ENCODE data around the gene KRTAP4-2.
A peak's percentile ranks its signal among the peaks of the same experiment; 100 is the strongest.
"Not testable (repeated sequence)": the region's sequence is repeated elsewhere in the genome, so short reads cannot be mapped to it uniquely, and the experiment has no call there.

KRTAP4-2 gene

GRCh38 chr17:41177727-41178271, at the start of gene KRTAP4-2:
TSS of gene KRTAP4-2 (minus strand) at chr17:41178221. CDS start at chr17:41178164, 57 bp downstream.
- DNase-seq, result no peak

GRCh38 chr17:41226598-41227095, 48.6 kb upstream of the KRTAP4-2 start, which contains the start of gene KRTAP9-2:
TSS of gene KRTAP9-2 (plus strand) at chr17:41226648. CDS start at chr17:41226655, 7 bp downstream.
- DNase-seq, result not testable (repeated sequence)

DNA sequence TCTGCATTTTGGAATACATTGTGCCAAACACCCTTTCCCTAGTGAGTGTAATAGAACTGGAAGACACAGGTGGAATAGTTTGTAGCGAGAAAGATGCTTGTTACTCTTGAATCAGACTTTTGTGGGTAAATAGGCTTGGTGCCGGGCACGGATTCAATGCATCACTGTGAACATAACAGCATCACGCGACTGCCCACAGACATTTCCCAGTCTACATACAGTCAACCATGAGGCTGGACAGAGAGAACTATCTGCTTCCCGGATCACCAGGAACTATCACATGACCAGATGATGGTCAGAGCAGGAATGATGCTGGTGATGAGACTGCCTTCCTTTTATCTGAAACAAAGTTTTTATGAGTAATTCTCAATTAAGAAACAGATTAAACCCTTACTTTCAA, 48.0 kb upstream of the KRTAP4-2 start:
- DNase-seq, result no peak

DNA sequence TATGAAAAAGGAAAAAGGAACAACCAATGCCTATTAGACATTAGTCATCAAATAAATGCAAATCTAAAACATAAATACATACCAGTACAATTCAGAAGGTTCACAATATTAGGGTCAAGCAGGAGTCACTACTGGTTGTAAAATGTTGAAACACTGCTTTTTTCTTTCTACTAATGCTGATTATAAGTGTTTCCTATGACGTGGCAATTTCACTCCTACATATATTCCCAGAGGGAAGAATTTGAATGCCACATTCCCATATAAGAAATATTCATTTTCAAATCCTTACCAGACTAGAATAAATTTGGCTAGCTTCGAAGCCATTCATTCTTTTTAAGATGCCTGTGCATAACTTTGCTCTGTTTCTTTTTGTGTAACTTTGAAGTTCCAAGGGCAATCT, 45.8 kb upstream of the KRTAP4-2 start:
- DNase-seq, result no peak

DNA sequence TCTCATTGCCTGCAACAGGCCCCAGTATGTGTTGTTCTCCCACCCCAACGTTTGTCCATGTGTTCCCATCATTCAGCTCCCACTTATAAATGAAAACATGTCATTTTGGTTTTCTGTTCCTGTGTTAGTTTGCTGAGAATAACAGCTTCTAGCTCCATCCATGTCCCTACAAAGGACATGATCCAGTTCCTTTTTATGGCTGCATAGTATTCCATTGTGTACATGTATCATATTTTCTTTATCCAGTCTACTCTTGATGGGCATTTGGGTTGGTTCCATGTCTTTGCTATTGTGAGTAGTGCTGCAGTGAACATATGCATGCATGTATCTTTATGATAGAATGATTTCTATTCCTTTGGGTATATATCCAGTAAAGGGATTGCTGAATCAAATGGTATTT, 37.7 kb upstream of the KRTAP4-2 start:
- DNase-seq, result no peak

DNA sequence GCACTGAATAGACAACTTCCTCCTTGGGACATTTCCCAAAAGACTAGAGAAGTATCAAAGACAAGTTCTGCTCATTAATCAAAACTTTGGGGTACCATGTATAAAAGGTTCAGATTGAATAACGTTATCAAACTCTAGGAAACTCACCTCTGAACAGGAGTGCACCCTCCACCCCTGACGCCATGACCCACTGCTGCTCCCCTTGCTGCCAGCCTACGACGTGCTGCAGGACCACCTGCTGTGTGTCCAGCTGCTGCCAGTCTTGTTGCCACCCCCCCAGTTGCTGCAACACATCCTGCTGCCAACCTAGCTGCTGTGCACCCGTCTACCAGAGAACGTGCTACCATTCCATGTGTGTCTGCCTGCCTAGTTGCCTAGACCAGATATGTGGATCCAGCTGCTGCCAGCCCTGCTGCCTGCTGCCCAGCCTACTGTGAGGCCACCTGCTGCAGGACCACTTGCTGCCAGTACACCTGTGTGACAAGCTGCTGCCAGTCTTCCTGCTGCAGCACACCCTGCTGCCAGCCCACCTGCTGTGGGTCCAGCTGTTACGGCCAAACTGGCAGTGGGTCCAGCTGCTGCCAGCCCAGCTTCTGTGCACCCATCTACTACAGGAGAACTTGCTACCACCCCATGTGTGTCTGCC, 34.6 kb upstream of the KRTAP4-2 start:
- peak; percentile 67 for DNase-seq

- DNase-seq, result peak; percentile 79
Observed at GRCh38 chr17:41211845-41212466, 33.9 kb upstream of the KRTAP4-2 start.

DNA sequence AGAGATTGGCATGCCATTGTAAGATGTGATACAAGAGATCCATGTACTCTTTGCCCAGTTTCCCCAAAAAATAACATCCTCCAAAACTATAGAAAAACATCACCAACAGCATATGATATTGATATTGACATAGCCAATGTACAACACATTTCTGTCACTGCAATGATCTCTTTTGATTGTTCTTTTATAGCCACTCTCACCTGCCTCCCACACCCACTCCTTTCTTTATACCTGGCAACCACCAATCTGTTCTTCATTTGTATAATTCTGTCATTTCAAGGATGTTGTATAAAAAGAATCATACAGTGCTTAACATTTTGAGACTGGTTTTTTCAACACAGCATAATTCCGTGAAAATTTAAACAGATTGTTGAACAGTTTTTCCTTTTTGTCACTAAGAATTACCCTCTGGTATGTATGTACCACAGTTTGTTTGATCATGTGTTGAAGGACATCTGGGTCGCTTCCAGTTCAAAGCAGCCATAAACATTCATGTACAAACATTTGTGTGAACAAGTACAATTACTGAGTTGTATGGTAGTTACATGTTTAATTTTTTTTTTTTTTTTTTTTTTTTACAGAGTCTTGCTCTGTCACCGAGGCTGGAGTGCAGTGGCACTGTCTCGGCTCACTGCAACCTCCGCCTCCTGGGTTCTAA, 21.5 kb upstream of the KRTAP4-2 start:
- DNase-seq, result peak; percentile 57

GRCh38 chr17:41196068-41196467, 18.0 kb upstream of the KRTAP4-2 start:
- DNase-seq, result no peak

DNA sequence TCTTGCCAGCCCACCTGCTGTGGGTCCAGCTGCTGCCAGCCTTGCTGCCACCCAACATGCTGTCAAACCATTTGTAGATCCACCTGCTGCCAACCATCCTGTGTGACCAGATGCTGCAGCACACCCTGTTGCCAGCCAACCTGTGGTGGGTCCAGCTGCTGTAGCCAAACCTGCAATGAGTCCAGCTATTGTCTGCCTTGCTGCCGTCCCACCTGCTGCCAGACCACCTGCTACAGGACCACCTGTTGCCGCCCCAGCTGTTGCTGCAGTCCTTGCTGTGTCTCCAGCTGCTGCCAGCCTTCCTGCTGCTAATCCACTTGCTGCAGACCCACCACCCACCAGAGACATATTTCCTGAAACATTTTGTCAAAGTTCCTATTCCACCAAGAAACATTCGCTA, 12.3 kb upstream of the KRTAP4-2 start:
- DNase-seq, result peak; percentile 4

DNA sequence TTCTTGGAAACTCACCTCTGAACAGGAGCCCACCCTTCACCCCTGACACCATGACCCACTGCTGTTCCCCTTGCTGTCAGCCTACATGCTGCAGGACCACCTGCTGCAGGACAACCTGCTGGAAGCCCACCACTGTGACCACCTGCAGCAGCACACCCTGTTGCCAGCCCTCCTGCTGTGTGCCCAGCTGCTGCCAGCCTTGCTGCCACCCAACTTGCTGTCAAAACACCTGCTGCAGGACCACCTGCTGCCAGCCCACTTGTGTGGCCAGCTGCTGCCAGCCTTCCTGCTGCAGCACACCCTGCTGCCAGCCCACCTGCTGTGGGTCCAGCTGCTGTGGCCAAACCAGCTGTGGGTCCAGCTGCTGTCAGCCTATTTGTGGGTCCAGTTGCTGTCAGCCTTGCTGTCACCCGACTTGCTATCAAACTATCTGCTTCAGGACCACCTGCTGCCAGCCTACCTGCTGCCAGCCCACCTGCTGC, 11.9 kb upstream of the KRTAP4-2 start, which contains the start of gene KRTAP9-1:
KRTAP9-1 (plus strand) TSS at position 51 of the 482 bp plus-strand sequence; CDS start at position 51, 0 bp downstream.
- not testable (repeated sequence) for DNase-seq

DNA sequence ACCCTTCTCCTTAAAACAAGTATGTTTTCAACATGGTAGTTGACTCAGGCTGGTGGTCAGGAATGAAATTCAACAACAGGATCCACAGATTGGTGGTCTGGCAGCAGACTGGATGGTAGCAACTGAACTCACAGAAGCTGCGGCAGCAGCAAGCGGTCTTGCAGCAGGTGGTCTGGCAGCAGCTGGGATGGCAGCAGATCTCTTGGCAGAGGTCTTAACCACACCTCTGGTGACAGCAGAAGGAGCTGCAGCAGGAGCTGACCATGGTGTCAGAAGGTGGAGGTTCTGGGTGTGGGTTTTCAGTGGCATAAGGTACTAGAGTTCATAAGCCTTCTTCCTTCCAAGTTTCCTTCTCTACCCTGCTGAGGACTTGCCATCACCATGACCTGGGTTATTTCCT, 8.9 kb upstream of the KRTAP4-2 start:
- no peak for DNase-seq

DNA sequence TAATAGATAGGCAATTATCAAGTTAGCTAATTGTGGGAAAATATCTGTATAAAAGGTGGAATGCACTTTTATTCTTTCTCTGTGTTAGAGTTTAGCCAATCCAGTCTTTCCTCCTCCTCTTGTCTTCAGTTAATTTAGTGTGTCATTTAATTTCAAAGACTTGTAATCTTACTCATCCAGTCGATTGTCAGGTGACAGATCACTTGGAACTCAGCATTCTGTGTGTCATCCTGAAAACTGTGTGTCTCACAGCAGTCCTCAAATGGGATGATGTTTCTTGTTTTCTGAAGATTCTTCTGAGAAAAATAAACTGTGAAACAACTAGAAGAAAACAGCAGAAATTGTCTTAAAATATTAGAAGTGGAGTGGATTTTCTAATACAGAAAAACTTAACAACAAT, 7.0 kb upstream of the KRTAP4-2 start:
- DNase-seq, result no peak

DNA sequence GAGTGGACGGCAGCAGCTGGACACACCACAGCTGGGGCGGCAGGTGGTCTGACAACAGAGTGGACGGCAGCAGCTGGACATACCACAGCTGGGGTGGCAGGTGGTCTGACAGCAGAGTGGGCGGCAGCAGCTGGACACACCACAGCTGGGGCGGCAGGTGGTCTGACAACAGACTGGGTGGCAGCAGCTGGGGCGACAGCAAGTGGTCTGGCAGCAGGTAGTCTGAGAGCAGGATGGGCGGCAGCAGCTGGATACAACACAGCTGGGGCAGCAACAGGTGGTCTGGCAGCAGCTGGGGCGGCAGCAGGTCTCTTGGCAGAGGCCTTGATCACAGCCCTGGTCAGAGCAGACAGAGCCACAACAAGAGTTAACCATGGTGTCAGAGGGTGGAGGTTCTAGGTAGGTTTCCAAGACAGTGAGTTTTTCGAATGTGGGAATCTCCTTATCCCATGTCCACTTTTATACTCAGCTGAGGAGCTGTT, 6.5 kb upstream of the KRTAP4-2 start, which contains the start of gene KRTAP4-1:
KRTAP4-1 (minus strand) TSS at position 432 of the 482 bp plus-strand sequence; CDS start at position 375, 57 bp downstream.
- no peak for DNase-seq

- DNase-seq, result no peak
Observed at GRCh38 chr17:41178843-41179616, 1.0 kb upstream of the KRTAP4-2 start.

GRCh38 chr17:41178341-41178740, 320 bp upstream of the KRTAP4-2 start:
- no peak for DNase-seq

GRCh38 chr17:41176744-41177387, 1.2 kb downstream of the KRTAP4-2 start:
- DNase-seq, result no peak

- DNase-seq, result no peak
Observed at GRCh38 chr17:41171886-41172285, 6.1 kb downstream of the KRTAP4-2 start.

- no peak for DNase-seq
Observed at GRCh38 chr17:41168121-41168520, 9.9 kb downstream of the KRTAP4-2 start, which contains the start of gene KRTAP4-3. TSS of gene KRTAP4-3 (minus strand) at chr17:41168221. CDS start at chr17:41168172, 49 bp downstream.

DNA sequence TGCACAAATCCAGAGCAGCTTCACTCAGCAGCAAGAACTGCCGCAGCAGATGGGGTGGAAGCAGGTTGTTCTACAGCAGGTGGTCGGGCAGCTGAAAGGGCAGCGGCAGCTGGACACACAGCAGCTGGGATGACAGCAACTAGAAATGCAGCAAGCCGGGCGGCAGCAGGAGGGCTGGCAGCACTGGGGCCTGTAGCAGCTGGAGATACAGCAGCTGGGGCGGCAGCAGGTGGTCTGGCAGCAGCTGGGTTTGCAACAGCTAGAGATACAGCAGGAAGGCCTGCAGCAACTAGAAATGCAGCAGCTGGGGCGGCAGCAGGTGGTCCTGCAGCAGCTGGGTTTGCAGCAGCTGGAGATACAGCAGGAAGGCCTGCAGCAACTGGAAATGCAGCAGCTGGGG, 10.5 kb downstream of the KRTAP4-2 start:
- DNase-seq, result peak; percentile 32

- no peak for DNase-seq
Observed at GRCh38 chr17:41163828-41164227, 14.2 kb downstream of the KRTAP4-2 start.

Data from DMS153 (cell line).